Panc1 (cell line): Measurements from ENCODE around the gene CPD. TPM values are rescaled to one million over a fixed set of nuclear protein-coding genes. Genes with fewer than 3 reads are reported as not detected.

ENCODE experiments used
- ATAC-seq: fragments of 200-7000 bp; cut with Tn5 transposase; 2 replicates; pipeline ENCODE4 v1.9.1; 2020; ENCODE audit warnings: mild to moderate bottlenecking, moderate library complexity
- BruUV-seq: library from RNA; stranded (reverse); fragments of 400-500 nt; replicated peaks from 2 replicates; lab custom pipeline; 2021; lab: Mats Ljungman, UMichigan
- CTCF ChIA-PET: fragments of 300-600 bp; sonication (Branson Sonifier 250); formaldehyde crosslinking; loops from one replicate; lab custom pipeline; 2022; ENCODE audit warnings: antibody characterized with exemption; lab: Charles Lee
- POLR2A ChIA-PET: fragments of 300-600 bp; sonication (Branson Sonifier 250); formaldehyde crosslinking; loops from one replicate; lab custom pipeline; 2022; ENCODE audit warnings: antibody characterized with exemption; lab: Charles Lee
- DNase-seq: peaks from one replicate; pipeline ENCODE4 v3.0.0-alpha.2; 2010; ENCODE audit warnings: low read depth, low spot score
- H3K27ac ChIP-seq: 2 replicates; pipeline ENCODE4 v1.5.1; 2011; ENCODE audit warnings: mild to moderate bottlenecking, low read length, inconsistent platforms
- H3K27me3 ChIP-seq: fragments of 200-500 bp; sonication (Bioruptor generic); 2 replicates; pipeline ENCODE4 v1.6.0; 2014; ENCODE audit warnings: low read length, inconsistent platforms; ENCODE audit not compliant: control insufficient read depth, insufficient read depth
- H3K36me3 ChIP-seq: fragments of 200-500 bp; sonication (Bioruptor generic); 2 replicates; pipeline ENCODE4 v1.5.1; 2014; ENCODE audit warnings: inconsistent platforms, mild to moderate bottlenecking, low read length, moderate library complexity; ENCODE audit not compliant: control insufficient read depth, insufficient read depth
- H3K4me1 ChIP-seq: 2 replicates; pipeline ENCODE4 v1.5.1; 2011; ENCODE audit warnings: inconsistent platforms, mild to moderate bottlenecking, low read length, moderate library complexity; ENCODE audit not compliant: control insufficient read depth, insufficient read depth
- H3K4me3 ChIP-seq, 2 experiments: 2 replicates each; pipeline ENCODE4 v1.5.1; 2011 to 2012; ENCODE audit warnings: low read depth in 2 of 2, low read length in 2 of 2, mild to moderate bottlenecking in 2 of 2, inconsistent platforms in 1 of 2, moderate library complexity in 1 of 2
- H3K9me3 ChIP-seq: fragments of 200-500 bp; sonication (Bioruptor generic); 2 replicates; pipeline ENCODE4 v1.5.1; 2014; ENCODE audit warnings: low read depth, mild to moderate bottlenecking, inconsistent platforms, low read length, moderate library complexity; ENCODE audit not compliant: control insufficient read depth, insufficient read depth
- CTCF ChIP-seq: fragments of 450-650 bp; IDR thresholded peaks from 2 replicates; pipeline ENCODE4 v1.5.1; 2017; ENCODE audit warnings: mild to moderate bottlenecking
- REST ChIP-seq, 2 experiments: IDR thresholded peaks; 2 replicates each; pipeline ENCODE4 v1.6.1; 2011 to 2012; ENCODE audit warnings: low read depth in 2 of 2, control low read depth in 1 of 2, low read length in 1 of 2, mild to moderate bottlenecking in 1 of 2, moderate library complexity in 1 of 2; ENCODE audit not compliant: insufficient read depth in 1 of 2
- SIN3A ChIP-seq: IDR thresholded peaks from 2 replicates; pipeline ENCODE4 v1.6.1; 2012; ENCODE audit warnings: low read depth, mild to moderate bottlenecking, low read length, moderate library complexity, borderline replicate concordance; ENCODE audit not compliant: insufficient read depth
- TCF7L2 ChIP-seq: IDR thresholded peaks from 2 replicates; pipeline ENCODE4 v1.6.1; 2011; ENCODE audit warnings: mild to moderate bottlenecking, low read depth, low read length, inconsistent platforms
- in situ Hi-C: cut with HindIII; loops from 2 replicates; pipeline ENCODE4 v1.10.0; 2016; ENCODE audit warnings: low sequenced_read_pairs, low pct_unique_long_range_greater_than_20kb
- intact Hi-C: fragments of 100-400 bp; cut with micrococcal nuclease; formaldehyde crosslinking; loops from one replicate; pipeline ENCODE4 v1.10.0; 2022; ENCODE audit not compliant: unreplicated experiment
- total RNA-seq: library from RNA; stranded (reverse); gene quantifications from one replicate; pipeline ENCODE4 v1.2.1, GENCODE V29; 2021; ENCODE audit not compliant: unreplicated experiment

The CPD gene
- total RNA-seq, 1 experiment from 2014 or later = 93.0 TPM

GRCh38 chr17:30379303-30379902 lies 676 bp downstream of the CPD start:
- TF ChIP-seq REST (IDR thresholded peaks at IDR 0.05; ENCODE audit: insufficient read depth in 1 of 2, low read depth in 2 of 2, low read length in 1 of 2) (no peak), TCF7L2 (no peak), CTCF (no peak), SIN3A (0 out of 2 replicates have a peak, but pooled peaks have one; percentile 62)
- Histone ChIP-seq H3K27me3 (no peaks in the 10 kb centered on the region), H3K27ac (peak overlapping the region; percentile 91; the same call in 1 of the 2 replicates), H3K36me3 (no peaks in the 10 kb centered on the region), H3K9me3 (no peaks in the 10 kb centered on the region), H3K4me3 (peak overlapping the region; percentile 74 to 76), H3K4me1 (peaks cover 47% of the 10 kb centered on the region)
- DNase-seq (no peak), ATAC-seq (peak; percentile 52)
- BruUV-seq = no TSS peak
- CTCF ChIA-PET = no interaction called here
- in situ Hi-C loops = no loop called here
- intact Hi-C loops = no loop called here
- POLR2A ChIA-PET = interaction anchor here (0.6 kb wide), 1 partner anchor 15 kb away, joined by 6 read pairs; no protein-coding TSS in a partner anchor

- ChIA-PET CTCF (no interaction called here), POLR2A (interaction anchor here (0.6 kb wide), 2 partner anchors 10 to 14 kb away, joined by 3 to 6 read pairs; no protein-coding TSS in a partner anchor)
- BruUV-seq = no TSS peak
- H3K4me1 ChIP-seq = peaks cover 47% of the 10 kb centered on the region
- ATAC-seq = no peak
- H3K4me3 ChIP-seq = peak overlapping the region; percentile 74 to 76
- TF ChIP-seq REST (IDR thresholded peaks at IDR 0.05; ENCODE audit: insufficient read depth in 1 of 2, low read depth in 2 of 2, low read length in 1 of 2) = no peak
- peak; percentile 41; the same call in 1 of the 2 replicates for TF ChIP-seq TCF7L2
- H3K9me3 ChIP-seq = no peaks in the 10 kb centered on the region
- intact Hi-C loops = no loop called here
- H3K27ac ChIP-seq = peak overlapping the region; percentile 91
- DNase-seq = no peak
- H3K36me3 ChIP-seq = no peaks in the 10 kb centered on the region
- H3K27me3 ChIP-seq = no peaks in the 10 kb centered on the region
- in situ Hi-C loops = no loop called here
Measured at GRCh38 chr17:30379903-30380381, 1.2 kb downstream of the CPD start.
